GM12878 (cell line): ENCODE data around the gene ANO2. TPM values are rescaled to one million over a fixed set of nuclear protein-coding genes. Genes with fewer than 3 reads are reported as not detected.
"Not testable (repeated sequence)": the region's sequence is repeated elsewhere in the genome, so short reads cannot be mapped to it uniquely, and the experiment has no call there.

Experiments used
- ATAC-seq: fragments of 200-7000 bp; cut with Tn5 transposase; 3 replicates; pipeline ENCODE4 v1.9.1; 2020; ENCODE audit warnings: mild to moderate bottlenecking, moderate library complexity
- BruUV-seq: library from RNA; stranded (reverse); fragments of 400-500 nt; replicated peaks from 2 replicates; lab custom pipeline; 2021; lab: Mats Ljungman, UMichigan
- CTCF ChIA-PET: fragments of 300-600 bp; sonication (Branson Sonifier 250); formaldehyde crosslinking; extraction: SDS; loops from one replicate; lab custom pipeline; 2021; ENCODE audit warnings: inconsistent platforms; lab: Yijun Ruan, JAX
- POLR2A ChIA-PET: fragments of 350-600 bp; formaldehyde crosslinking; extraction: SDS; loops from one replicate; lab custom pipeline; 2021; ENCODE audit warnings: inconsistent platforms; lab: Charles Lee
- RAD21 ChIA-PET: fragments of 300-600 bp; sonication (Branson Sonifier 250); formaldehyde crosslinking; loops from one replicate; lab custom pipeline; 2023; ENCODE audit warnings: antibody characterized with exemption; ENCODE audit not compliant: unreplicated experiment; lab: Charles Lee
- SMC1A ChIA-PET: fragments of 300-600 bp; sonication (Branson Sonifier 250); formaldehyde crosslinking; loops from one replicate; lab custom pipeline; 2023; ENCODE audit not compliant: unreplicated experiment, uncharacterized antibody; lab: Charles Lee
- DNase-seq: peaks from one replicate; pipeline ENCODE4 v3.0.0-alpha.2; 2011; ENCODE audit warnings: low read depth, low spot score
- FAIRE-seq: peaks from 3 replicates; lab custom pipeline; 2011; peaks lifted over from hg19 to GRCh38; lab: Jason Lieb, UNC
- H2AFZ ChIP-seq: 2 replicates; pipeline ENCODE4 v1.6.0; 2011; ENCODE audit warnings: low read depth, low read length, control low read depth; ENCODE audit not compliant: control insufficient read depth
- H3K27ac ChIP-seq: 2 replicates; pipeline ENCODE4 v1.5.1; 2011; ENCODE audit warnings: control low read depth; ENCODE audit not compliant: control insufficient read depth, insufficient read depth
- H3K27me3 ChIP-seq, 2 experiments: replicated peaks in 1 of 2; 2 replicates each; pipeline versions ENCODE4 v1.6.0 to v1.6.1; 2011; ENCODE audit warnings: low read length in 1 of 2; ENCODE audit not compliant: control insufficient read depth in 2 of 2, insufficient read depth in 2 of 2
- H3K36me3 ChIP-seq, 2 experiments: 2 replicates each; pipeline ENCODE4 v1.5.1; 2011; ENCODE audit warnings: low read length in 1 of 2; ENCODE audit not compliant: control insufficient read depth in 2 of 2, insufficient read depth in 2 of 2
- H3K4me1 ChIP-seq: 2 replicates; pipeline ENCODE4 v1.6.1; 2011; ENCODE audit warnings: mild to moderate bottlenecking, low read length, moderate library complexity, mixed read lengths; ENCODE audit not compliant: control insufficient read depth, insufficient read depth
- H3K4me2 ChIP-seq: 2 replicates; pipeline ENCODE4 v1.6.0; 2011; ENCODE audit warnings: control low read depth; ENCODE audit not compliant: control insufficient read depth, insufficient read depth
- H3K4me3 ChIP-seq: fragments of 200-600 bp; sonication (generic); 2 replicates; pipeline ENCODE4 v1.5.1; 2016
- H3K79me2 ChIP-seq: 2 replicates; pipeline ENCODE4 v1.6.0; 2011; ENCODE audit warnings: low read length; ENCODE audit not compliant: control insufficient read depth, insufficient read depth
- H3K9ac ChIP-seq: 2 replicates; pipeline ENCODE4 v1.8.0; 2011; ENCODE audit warnings: low read length, control low read depth, mixed read lengths; ENCODE audit not compliant: control insufficient read depth, insufficient read depth
- H3K9me3 ChIP-seq: replicated peaks from 3 replicates; pipeline ENCODE4 v1.5.1; 2011; ENCODE audit warnings: mild to moderate bottlenecking, low read length; ENCODE audit not compliant: control insufficient read depth, insufficient read depth
- H4K20me1 ChIP-seq: 2 replicates; pipeline ENCODE4 v1.6.0; 2011; ENCODE audit not compliant: control insufficient read depth, insufficient read depth
- HDAC2 ChIP-seq: fragments of 200-600 bp; sonication (generic); IDR thresholded peaks from 2 replicates; pipeline ENCODE4 v1.6.1; 2017
- HDAC6 ChIP-seq: fragments of 200-600 bp; sonication (generic); IDR thresholded peaks from one replicate; pipeline ENCODE4 v1.8.0; 2017; ENCODE audit warnings: antibody characterized with exemption; ENCODE audit not compliant: unreplicated experiment
- IRF5 ChIP-seq: fragments of 450-650 bp; IDR thresholded peaks from 2 replicates; pipeline ENCODE4 v1.6.1; 2017; ENCODE audit warnings: borderline replicate concordance
- NFXL1 ChIP-seq: fragments of 450-650 bp; IDR thresholded peaks from 2 replicates; pipeline ENCODE4 v1.6.1; 2017; ENCODE audit warnings: antibody characterized with exemption, mild to moderate bottlenecking, borderline replicate concordance
- NR2C2 ChIP-seq: IDR thresholded peaks from 2 replicates; pipeline ENCODE4 v1.6.1; 2011; ENCODE audit warnings: borderline replicate concordance, low read depth; ENCODE audit not compliant: control insufficient read depth, insufficient read length
- RCOR1 ChIP-seq: conservative IDR thresholded peaks from 2 replicates; pipeline ENCODE4 v1.6.1; 2012; ENCODE audit warnings: low read depth, low read length, improper control_type of control experiment
- SIN3A ChIP-seq: IDR thresholded peaks from 2 replicates; pipeline ENCODE4 v1.6.1; 2012; ENCODE audit warnings: low read depth, low read length, improper control_type of control experiment
- SRF ChIP-seq, 2 experiments: IDR thresholded peaks; 2 replicates each; pipeline ENCODE4 v1.6.1; 2011; ENCODE audit warnings: low read depth in 2 of 2, low read length in 2 of 2, mild to moderate bottlenecking in 1 of 2, moderate library complexity in 1 of 2
- STAT3 ChIP-seq: IDR thresholded peaks from 2 replicates; pipeline ENCODE4 v1.6.1; 2011; ENCODE audit warnings: low read depth, low read length, improper control_type of control experiment
- TCF3 ChIP-seq: IDR thresholded peaks from 2 replicates; pipeline ENCODE4 v1.6.1; 2012; ENCODE audit warnings: low read depth, mild to moderate bottlenecking, low read length, borderline replicate concordance; ENCODE audit not compliant: insufficient read depth
- WRNIP1 ChIP-seq: IDR thresholded peaks from 2 replicates; pipeline ENCODE4 v1.6.1; 2011; ENCODE audit warnings: low read depth, low read length, improper control_type of control experiment, borderline replicate concordance
- ZBTB40 ChIP-seq: fragments of 450-650 bp; IDR thresholded peaks from 2 replicates; pipeline ENCODE4 v1.6.1; 2016; ENCODE audit warnings: mild to moderate bottlenecking, moderate library complexity, borderline replicate concordance
- ZNF217 ChIP-seq: fragments of 450-650 bp; IDR thresholded peaks from 2 replicates; pipeline ENCODE4 v1.6.1; 2017; ENCODE audit warnings: antibody characterized with exemption, mild to moderate bottlenecking
- WGBS: methylation state at CpG from one replicate; pipeline ENCODE4 v1.1.6; 2016; ENCODE audit warnings: low lambda C conversion rate; ENCODE audit not compliant: insufficient replicate concordance, insufficient coverage; ENCODE audit errors: missing lambda C conversion rate; 5-methylcytosine and 5-hydroxymethylcytosine counted together
- in situ Hi-C: fragments of 300-500 bp; cut with MboI; formaldehyde crosslinking; loops from 9 replicates; pipeline ENCODE4 v1.14.3; 2018; ENCODE audit warnings: mixed read lengths
- intact Hi-C: fragments of 100-400 bp; cut with micrococcal nuclease; formaldehyde crosslinking; loops from one replicate; pipeline ENCODE4 v1.14.2; 2022; ENCODE audit not compliant: unreplicated experiment
- polyA plus RNA-seq, 11 experiments: library from polyadenylated mRNA; depleted of rRNA in 4 of 11; unstranded in 6 of 11; stranded (reverse) in 5 of 11; fragments of >200 nt; fragmentation: Nextera tagmentation in 4 of 11; fragmentation: Illumina TruSeq in 1 of 11; extraction: Ambion mirVana in 4 of 11; extraction: Trizol in 1 of 11; gene quantifications; 1 replicate in 1 of 11; 2 replicates in 10 of 11; pipeline versions ENCODE4 v1.2.1 to v1.2.3, GENCODE V29; 2011 to 2016; ENCODE audit warnings: inconsistent platforms in 2 of 11, missing spikeins in 2 of 11, low read depth in 1 of 11
- total RNA-seq, 4 experiments: library from RNA; depleted of rRNA in 3 of 4; stranded (reverse); fragments of >200 nt in 3 of 4; fragmentation: Illumina TruSeq in 1 of 4; extraction: Trizol in 1 of 4; gene quantifications; 2 replicates each; pipeline versions ENCODE4 v1.2.1 to v1.2.3, GENCODE V29; 2013 to 2021

Gene ANO2
- total and polyA plus RNA-seq, 10 of the 15 experiments (the other 5 are each of a cell fraction or from before 2014, with no cell fraction given): not detected

DNA sequence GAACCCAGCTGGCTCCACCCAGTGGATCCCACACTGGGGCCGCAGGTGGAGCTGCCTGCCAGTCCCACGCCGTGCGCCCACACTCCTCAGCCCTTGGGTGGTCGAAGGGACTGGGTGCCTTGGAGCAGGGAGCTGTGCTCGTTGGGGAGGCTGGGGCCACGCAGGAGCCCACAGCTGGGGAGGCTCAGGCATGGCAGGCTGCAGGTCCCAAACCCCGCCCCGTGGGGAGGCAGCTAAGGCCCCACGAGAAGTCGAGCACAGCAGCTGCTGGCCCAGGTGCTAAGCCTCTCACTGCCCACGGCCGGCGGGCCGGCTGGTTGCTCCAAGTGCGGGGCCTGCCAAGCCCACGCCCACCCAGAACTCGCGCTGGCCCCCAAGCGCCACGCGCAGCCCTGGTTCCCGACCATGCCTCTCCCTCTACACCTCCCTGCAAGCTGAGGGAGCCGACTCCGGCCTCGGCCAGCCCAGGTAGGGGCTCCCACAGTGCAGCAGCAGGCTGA is 56.2 kb downstream of the ANO2 start:
- ATAC-seq (no peak), DNase-seq (no peak), FAIRE-seq (no peak)
- 49% methylated on average over 21 of the region's 26 CpGs for WGBS
- intact Hi-C loops (no loop called here), in situ Hi-C loops (no loop called here)
- Histone ChIP-seq H3K79me2 (no peaks in the 10 kb centered on the region), H3K9me3 (no peaks in the 10 kb centered on the region), H3K36me3 (no peaks in the 10 kb centered on the region), H3K4me3 (no peak overlapping the region), H3K4me2 (no peak overlapping the region), H2AFZ (no peak overlapping the region), H3K27me3 (peaks cover 0 to 2% of the 10 kb centered on the region in 2 experiments; a peak in 2 of 4 replicates), H4K20me1 (no peaks in the 10 kb centered on the region; the same call in 1 of the 2 replicates), H3K27ac (no peak overlapping the region), H3K4me1 (no peaks in the 10 kb centered on the region), H3K9ac (no peak overlapping the region)
- POLR2A ChIA-PET: no interaction called here
- SMC1A ChIA-PET: no interaction called here
- BruUV-seq: no TSS peak
- CTCF ChIA-PET: interaction anchor here (1.5 kb wide), 1 partner anchor 11 kb away, joined by 3 read pairs; no protein-coding TSS in a partner anchor
- RAD21 ChIA-PET: no interaction called here
- no peak for TF ChIP-seq IRF5
- no peak for TF ChIP-seq SRF (IDR thresholded peaks at IDR 0.05; ENCODE audit: low read depth in 2 of 2, low read length in 2 of 2)
- TF ChIP-seq ZNF217: no peak
- no peak for TF ChIP-seq HDAC6
- TF ChIP-seq RCOR1: no peak
- TF ChIP-seq NR2C2: no peak
- no peak for TF ChIP-seq HDAC2
- no peak for TF ChIP-seq NFXL1
- TF ChIP-seq STAT3: no peak
- no peak for TF ChIP-seq SIN3A
- no peak for TF ChIP-seq WRNIP1
- TF ChIP-seq ZBTB40: no peak
- TF ChIP-seq TCF3: no peak

- H4K20me1 ChIP-seq, ATAC-seq, CTCF ChIA-PET, H3K9me3 ChIP-seq, H3K27me3 ChIP-seq, H3K4me1 ChIP-seq, intact Hi-C loops, BruUV-seq, RAD21 ChIA-PET, SMC1A ChIA-PET, H3K9ac ChIP-seq, H3K79me2 ChIP-seq, H3K36me3 ChIP-seq, H3K4me3 ChIP-seq, H3K27ac ChIP-seq, DNase-seq, FAIRE-seq, H3K4me2 ChIP-seq, in situ Hi-C loops, POLR2A ChIA-PET, H2AFZ ChIP-seq: not testable (repeated sequence)
- WGBS: 7% methylated on average over 10 of the region's 16 CpGs
Measured at GRCh38 chr12:5887819-5888218, 57.2 kb downstream of the ANO2 start.
